CD4-positive, CD25-positive, alpha-beta regulatory T cell (primary cell): ENCODE results near the gene GNAS-AS1. TPM values are rescaled to one million over a fixed set of nuclear protein-coding genes. Genes with fewer than 3 reads are reported as not detected.
"Not testable (repeated sequence)": the region's sequence is repeated elsewhere in the genome, so short reads cannot be mapped to it uniquely, and the experiment has no call there.

Source experiments
- ATAC-seq, 2 donors: fragments of 150-1000 bp; cut with Tn5 transposase; one replicate each; pipeline ENCODE4 v1.10.0; 2021; ENCODE audit warnings: low read depth in 2 of 2, moderate number of reproducible peaks in 2 of 2, moderate library complexity in 1 of 2
- DNase-seq, 3 donors: peaks; one replicate each; pipeline versions ENCODE4 v3.0.0 to v3.0.0-alpha.2; 2012 to 2022; ENCODE audit warnings: mixed read lengths in 1 of 3
- H3K27ac ChIP-seq: one replicate; pipeline ENCODE4 v1.7.0; 2013; ENCODE audit warnings: mild to moderate bottlenecking, low read length; ENCODE audit not compliant: insufficient read depth, poor library complexity, severe bottlenecking
- H3K27me3 ChIP-seq: one replicate; pipeline ENCODE4 v1.7.0; 2013; ENCODE audit warnings: low read length; ENCODE audit not compliant: control insufficient read depth, insufficient read depth
- H3K36me3 ChIP-seq: one replicate; pipeline ENCODE4 v1.7.0; 2013; ENCODE audit warnings: mild to moderate bottlenecking, low read length, moderate library complexity; ENCODE audit not compliant: control insufficient read depth, insufficient read depth
- H3K4me1 ChIP-seq: 2 replicates; pipeline ENCODE4 v1.7.0; 2013; ENCODE audit warnings: mild to moderate bottlenecking, low read length; ENCODE audit not compliant: insufficient read depth, control insufficient read depth, poor library complexity, severe bottlenecking
- H3K4me3 ChIP-seq: one replicate; pipeline ENCODE4 v1.7.0; 2013; ENCODE audit warnings: low read depth, mild to moderate bottlenecking, low read length, moderate library complexity
- H3K9me3 ChIP-seq, 2 experiments: 1 replicate in 1 of 2; 2 replicates in 1 of 2; pipeline ENCODE4 v1.7.0; 2013; ENCODE audit warnings: low read length in 2 of 2, mild to moderate bottlenecking in 1 of 2, moderate library complexity in 1 of 2; ENCODE audit not compliant: control insufficient read depth in 2 of 2
- H3K27ac Mint-ChIP-seq, 3 donors: one replicate each; pipeline ENCODE4 v1.8.0; 2020 to 2022; ENCODE audit warnings: mild to moderate bottlenecking in 3 of 3, mixed read lengths in 3 of 3, moderate library complexity in 2 of 3
- H3K27me3 Mint-ChIP-seq: one replicate; pipeline ENCODE4 v1.8.0; 2022; ENCODE audit warnings: mild to moderate bottlenecking, mixed read lengths
- H3K36me3 Mint-ChIP-seq: one replicate; pipeline ENCODE4 v1.8.0; 2020; ENCODE audit warnings: mixed read lengths
- H3K4me1 Mint-ChIP-seq, 4 donors: one replicate each; pipeline ENCODE4 v1.8.0; 2020 to 2022; ENCODE audit warnings: mixed read lengths in 4 of 4, mild to moderate bottlenecking in 1 of 4
- H3K4me3 Mint-ChIP-seq, 4 donors: one replicate each; pipeline ENCODE4 v1.8.0; 2020 to 2022; ENCODE audit warnings: mild to moderate bottlenecking in 4 of 4, mixed read lengths in 4 of 4, moderate library complexity in 3 of 4
- H3K9me3 Mint-ChIP-seq, 7 donors: one replicate each; pipeline ENCODE4 v1.8.0; 2020 to 2022; ENCODE audit warnings: mixed read lengths in 7 of 7, mild to moderate bottlenecking in 3 of 7, moderate library complexity in 2 of 7
- polyA plus RNA-seq, 4 donors: library from polyadenylated mRNA; unstranded; fragments of 300-500 nt; fragmentation: Illumina TruSeq; gene quantifications; one replicate each; pipeline ENCODE4 v1.2.3, GENCODE V29; 2021
- total RNA-seq: library from RNA; stranded (reverse); gene quantifications from one replicate; pipeline ENCODE4 v1.2.3, GENCODE V29; 2022

GNAS-AS1 gene
- total and polyA plus RNA-seq, 5 donors from 2014 or later = 0.54 TPM; not detected in 4

- no peaks in the 10 kb centered on the region for H3K36me3 Mint-ChIP-seq
Observed at GRCh38 chr20:58837717-58838116, 13.0 kb downstream of the GNAS-AS1 start.

GRCh38 chr20:58836616-58837204, 14.0 kb downstream of the GNAS-AS1 start:
- no peaks in the 10 kb centered on the region for H3K9me3 Mint-ChIP-seq
- Histone ChIP-seq H3K27ac (no peak overlapping the region), H3K9me3 (no peaks in the 10 kb centered on the region), H3K36me3 (no peaks in the 10 kb centered on the region), H3K27me3 (peaks cover 2% of the 10 kb centered on the region), H3K4me1 (peaks cover 10% of the 10 kb centered on the region), H3K4me3 (no peak overlapping the region)
- no peak overlapping the region for H3K27ac Mint-ChIP-seq
- no peak overlapping the region for H3K4me3 Mint-ChIP-seq
- no peaks in the 10 kb centered on the region for H3K36me3 Mint-ChIP-seq
- H3K27me3 Mint-ChIP-seq = peaks cover 20% of the 10 kb centered on the region
- no peak for DNase-seq
- no peak for ATAC-seq
- peaks cover 0 to 7% (median 0%) of the 10 kb centered on the region in 4 donors for H3K4me1 Mint-ChIP-seq

More at GRCh38 chr20:58837717-58838116, 13.0 kb downstream of the GNAS-AS1 start:
- H3K27ac Mint-ChIP-seq = no peak overlapping the region
- peaks cover 0 to 7% (median 0%) of the 10 kb centered on the region in 4 donors for H3K4me1 Mint-ChIP-seq
- ATAC-seq (peak in 1 of 2 donors; percentile 31), DNase-seq (no peak)
- no peak overlapping the region for H3K4me3 ChIP-seq
- peaks cover 10% of the 10 kb centered on the region for H3K4me1 ChIP-seq
- no peaks in the 10 kb centered on the region for H3K36me3 ChIP-seq
- peaks cover 6% of the 10 kb centered on the region for H3K27me3 ChIP-seq
- no peaks in the 10 kb centered on the region for H3K9me3 Mint-ChIP-seq
- H3K9me3 ChIP-seq = no peaks in the 10 kb centered on the region
- H3K27ac ChIP-seq = no peak overlapping the region
- no peak overlapping the region for H3K4me3 Mint-ChIP-seq
- peaks cover 24% of the 10 kb centered on the region for H3K27me3 Mint-ChIP-seq

- H3K36me3 Mint-ChIP-seq = no peaks in the 10 kb centered on the region
- H3K36me3 ChIP-seq = no peaks in the 10 kb centered on the region
- no peak overlapping the region for H3K4me3 Mint-ChIP-seq
- peaks cover 20% of the 10 kb centered on the region for H3K27me3 Mint-ChIP-seq
- no peak overlapping the region for H3K4me3 ChIP-seq
- H3K9me3 ChIP-seq = no peaks in the 10 kb centered on the region
- H3K4me1 ChIP-seq = peaks cover 10% of the 10 kb centered on the region
- no peak for ATAC-seq
- no peak overlapping the region for H3K27ac Mint-ChIP-seq
- DNase-seq = no peak
- H3K27me3 ChIP-seq = peaks cover 2% of the 10 kb centered on the region
- peaks cover 0 to 7% (median 0%) of the 10 kb centered on the region in 4 donors for H3K4me1 Mint-ChIP-seq
- no peak overlapping the region for H3K27ac ChIP-seq
- peaks cover 0 to 3% (median 0%) of the 10 kb centered on the region in 7 donors for H3K9me3 Mint-ChIP-seq
Observed at GRCh38 chr20:58835231-58835630, 15.5 kb downstream of the GNAS-AS1 start.

- Histone ChIP-seq H3K27ac (no peak overlapping the region), H3K27me3 (peaks cover 2% of the 10 kb centered on the region), H3K9me3 (no peaks in the 10 kb centered on the region), H3K36me3 (no peaks in the 10 kb centered on the region), H3K4me3 (no peak overlapping the region), H3K4me1 (peaks cover under 1% of the 10 kb centered on the region)
- peaks cover 13% of the 10 kb centered on the region for H3K27me3 Mint-ChIP-seq
- H3K4me1 Mint-ChIP-seq = no peaks in the 10 kb centered on the region
- DNase-seq (no peak), ATAC-seq (no peak)
- H3K27ac Mint-ChIP-seq = no peak overlapping the region
- peaks cover 0 to 4% (median 0%) of the 10 kb centered on the region in 7 donors for H3K9me3 Mint-ChIP-seq
- peaks cover 4% of the 10 kb centered on the region for H3K36me3 Mint-ChIP-seq
- no peak overlapping the region for H3K4me3 Mint-ChIP-seq
Observed at GRCh38 chr20:58833921-58834320, 16.8 kb downstream of the GNAS-AS1 start.

- ATAC-seq (no peak), DNase-seq (no peak)
- Histone ChIP-seq H3K9me3 (no peaks in the 10 kb centered on the region), H3K36me3 (no peaks in the 10 kb centered on the region), H3K4me3 (no peak overlapping the region), H3K4me1 (no peaks in the 10 kb centered on the region), H3K27ac (no peak overlapping the region), H3K27me3 (peaks cover 2% of the 10 kb centered on the region)
- no peak overlapping the region for H3K4me3 Mint-ChIP-seq
- H3K36me3 Mint-ChIP-seq = peaks cover 4% of the 10 kb centered on the region
- H3K27ac Mint-ChIP-seq = no peak overlapping the region
- H3K9me3 Mint-ChIP-seq = peaks cover 0 to 4% (median 0%) of the 10 kb centered on the region in 7 donors
- peaks cover 13% of the 10 kb centered on the region for H3K27me3 Mint-ChIP-seq
- no peaks in the 10 kb centered on the region for H3K4me1 Mint-ChIP-seq
Observed at GRCh38 chr20:58832457-58832856, 18.2 kb downstream of the GNAS-AS1 start.

GRCh38 chr20:58829531-58829941, 21.2 kb downstream of the GNAS-AS1 start:
- H3K27me3 ChIP-seq = no peaks in the 10 kb centered on the region
- no peak overlapping the region for H3K27ac ChIP-seq
- no peak overlapping the region for H3K27ac Mint-ChIP-seq
- peaks cover 4% of the 10 kb centered on the region for H3K36me3 Mint-ChIP-seq
- H3K9me3 ChIP-seq = no peaks in the 10 kb centered on the region
- no peak for DNase-seq
- no peak overlapping the region for H3K4me3 ChIP-seq
- peaks cover 8% of the 10 kb centered on the region for H3K27me3 Mint-ChIP-seq
- H3K9me3 Mint-ChIP-seq = peaks cover 0 to 4% (median 0%) of the 10 kb centered on the region in 7 donors
- no peak for ATAC-seq
- H3K36me3 ChIP-seq = no peaks in the 10 kb centered on the region
- H3K4me1 Mint-ChIP-seq = no peaks in the 10 kb centered on the region
- H3K4me1 ChIP-seq = no peaks in the 10 kb centered on the region
- H3K4me3 Mint-ChIP-seq = no peak overlapping the region

GRCh38 chr20:58828804-58829203, 21.9 kb downstream of the GNAS-AS1 start:
- H3K36me3 ChIP-seq, H3K36me3 Mint-ChIP-seq, H3K4me3 ChIP-seq, H3K27ac ChIP-seq, H3K27ac Mint-ChIP-seq, H3K27me3 ChIP-seq, H3K4me1 Mint-ChIP-seq, H3K4me3 Mint-ChIP-seq, H3K27me3 Mint-ChIP-seq, H3K9me3 ChIP-seq, H3K4me1 ChIP-seq, DNase-seq, ATAC-seq, H3K9me3 Mint-ChIP-seq: not testable (repeated sequence)

GRCh38 chr20:58828136-58828535, 22.6 kb downstream of the GNAS-AS1 start:
- Histone ChIP-seq H3K27me3 (no peaks in the 10 kb centered on the region), H3K9me3 (no peaks in the 10 kb centered on the region), H3K4me3 (no peak overlapping the region), H3K27ac (no peak overlapping the region), H3K36me3 (no peaks in the 10 kb centered on the region), H3K4me1 (no peaks in the 10 kb centered on the region)
- Mint-ChIP-seq H3K4me3 (no peak overlapping the region), H3K9me3 (peaks cover 0 to 6% (median 0%) of the 10 kb centered on the region in 7 donors), H3K27me3 (peaks cover 8% of the 10 kb centered on the region), H3K36me3 (peaks cover 4% of the 10 kb centered on the region), H3K4me1 (no peaks in the 10 kb centered on the region), H3K27ac (peak overlapping the region in 1 of 3 donors; percentile 67)
- DNase-seq (no peak), ATAC-seq (no peak)
